GM21786 (cell line): Measurements from ENCODE around the gene SLC3A2.
"Not testable (repeated sequence)": the region's sequence is repeated elsewhere in the genome, so short reads cannot be mapped to it uniquely, and the experiment has no call there.

Source experiments
- ATAC-seq: cut with Tn5 transposase; IDR thresholded peaks from one replicate; pipeline ENCODE4 v1.9.1; 2021; ENCODE audit not compliant: unreplicated experiment

SLC3A2 gene

DNA sequence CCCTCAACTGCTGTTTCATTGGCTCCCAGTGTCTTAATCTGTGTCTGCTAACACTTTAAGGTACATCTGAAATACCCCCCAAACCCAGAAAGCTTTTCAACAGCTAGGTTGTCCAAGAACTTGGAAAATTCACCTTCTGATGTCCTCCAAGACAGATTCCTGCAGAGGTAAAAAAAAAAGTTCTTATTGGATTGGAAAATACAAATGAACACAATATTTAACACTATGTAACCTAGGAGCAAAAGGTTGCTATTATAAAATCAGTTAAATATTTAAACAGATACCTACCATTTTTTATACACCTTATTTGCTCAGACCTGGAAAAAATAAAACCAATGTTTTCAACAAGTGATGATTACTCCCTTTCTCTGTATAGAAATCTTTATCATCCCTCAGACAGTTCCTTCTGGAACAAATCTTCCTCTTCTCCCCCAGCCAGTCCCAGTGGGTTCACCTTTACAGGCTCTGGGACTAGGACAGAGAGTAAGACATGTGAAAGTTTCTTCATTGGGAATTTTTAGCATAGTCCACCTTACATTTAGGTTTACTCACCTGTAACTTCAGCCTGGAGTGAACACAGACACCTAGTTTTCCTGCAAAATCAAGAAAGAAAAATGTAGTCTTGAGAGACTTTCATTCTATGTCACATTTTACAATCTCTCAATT lies 28.0 kb upstream of the SLC3A2 start:
- ATAC-seq: no peak

DNA sequence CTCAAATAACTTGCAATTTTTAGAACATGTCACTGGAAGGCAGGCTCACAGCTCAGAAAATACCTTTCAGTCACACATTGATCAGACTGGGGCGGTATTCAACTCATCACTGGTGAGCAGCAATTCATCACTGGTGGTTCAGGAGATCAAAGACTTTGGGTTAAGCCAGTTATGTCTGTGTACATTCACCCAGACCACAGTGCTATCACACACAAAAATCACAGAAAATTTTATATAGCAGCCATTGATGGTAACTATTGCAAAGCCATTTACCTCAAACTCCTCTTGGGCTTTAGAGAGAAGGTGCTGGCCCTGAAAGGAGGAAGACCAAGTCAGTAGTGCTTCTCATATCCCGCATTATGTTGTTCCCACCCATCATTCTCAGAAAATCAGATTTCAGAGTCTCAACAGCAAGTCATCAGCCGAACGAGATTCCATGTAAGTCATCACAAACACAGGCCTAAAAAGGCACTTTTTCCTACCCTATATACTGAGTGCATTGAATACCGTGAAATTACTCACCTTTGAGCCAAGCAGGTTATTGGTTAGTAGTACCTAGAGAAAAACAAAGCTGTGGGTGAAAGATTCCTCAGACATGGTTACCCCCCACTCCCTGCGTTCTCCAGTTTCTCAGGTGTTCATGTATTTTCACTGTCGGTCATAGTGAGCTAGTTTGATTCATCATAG lies 27.3 kb upstream of the SLC3A2 start:
- no peak for ATAC-seq

DNA sequence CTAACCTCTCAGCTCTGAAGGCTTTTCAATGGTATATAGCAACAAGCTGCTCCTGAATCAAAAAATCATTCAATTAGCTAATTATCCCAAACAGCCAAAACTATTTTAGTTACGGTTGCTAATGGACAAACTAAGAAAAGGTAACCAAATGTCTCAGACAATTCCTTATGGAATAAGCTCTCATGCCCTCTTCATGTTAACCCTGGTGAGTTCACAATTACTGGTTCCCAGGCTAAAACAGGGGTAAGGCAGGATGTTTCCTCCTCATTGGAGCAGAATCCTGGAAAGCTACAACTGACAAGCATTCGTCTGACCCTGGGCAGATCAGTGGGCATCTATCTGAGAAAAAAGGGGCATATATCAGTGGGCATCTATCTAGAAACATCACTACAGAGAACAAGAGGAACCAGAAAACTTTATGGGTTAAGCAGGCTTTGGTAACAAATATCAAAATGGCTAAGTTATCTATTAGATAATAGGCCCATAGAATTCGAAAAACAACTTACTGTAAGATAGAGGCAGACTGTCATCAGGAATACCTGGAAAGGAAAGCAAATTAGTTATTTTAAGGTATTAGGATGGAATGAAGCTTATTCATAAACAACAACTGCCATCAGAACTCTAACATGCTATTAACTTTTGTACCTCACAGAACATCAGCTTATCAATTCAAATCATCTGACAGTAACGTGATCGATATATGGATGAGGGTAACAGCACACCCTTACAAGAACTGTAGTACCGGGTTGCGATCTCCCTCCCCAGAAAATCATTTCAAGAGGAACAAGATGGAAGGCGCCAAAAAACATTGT lies 26.5 kb upstream of the SLC3A2 start:
- ATAC-seq: no peak

DNA sequence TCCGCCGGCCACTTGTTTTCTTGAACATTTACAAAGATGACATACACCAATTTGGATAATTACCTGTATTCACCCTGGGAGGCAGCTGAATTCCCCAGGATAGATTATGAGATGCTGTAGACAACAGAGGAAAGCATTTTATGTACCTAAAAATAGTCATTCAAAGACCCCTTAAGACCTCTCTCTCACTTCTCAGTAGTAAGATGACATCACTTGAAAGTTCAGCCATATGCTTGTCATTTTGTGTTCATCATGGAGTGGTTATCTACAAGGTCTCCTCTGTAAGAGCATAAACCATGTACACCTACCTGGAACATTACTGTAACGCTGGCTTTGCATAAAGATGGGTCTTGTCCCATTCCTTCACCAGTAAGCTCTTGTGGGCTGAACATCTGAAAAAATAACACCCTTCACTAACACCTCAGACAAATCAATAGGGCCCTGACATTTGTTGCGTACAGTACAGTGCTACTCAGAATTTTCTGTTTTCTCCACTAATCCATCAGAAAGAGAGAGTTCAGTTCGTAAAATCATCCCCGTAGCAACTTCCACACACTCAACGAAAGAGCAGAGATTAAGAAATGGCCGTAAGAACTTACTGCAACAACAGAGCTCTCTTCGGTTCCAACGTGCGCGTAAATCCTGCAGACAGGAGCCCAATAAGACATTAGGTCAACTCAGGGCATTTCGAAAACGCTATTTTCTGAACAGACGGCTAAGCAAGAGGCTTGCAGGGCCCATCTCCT lies 25.7 kb upstream of the SLC3A2 start:
- ATAC-seq: no peak

DNA sequence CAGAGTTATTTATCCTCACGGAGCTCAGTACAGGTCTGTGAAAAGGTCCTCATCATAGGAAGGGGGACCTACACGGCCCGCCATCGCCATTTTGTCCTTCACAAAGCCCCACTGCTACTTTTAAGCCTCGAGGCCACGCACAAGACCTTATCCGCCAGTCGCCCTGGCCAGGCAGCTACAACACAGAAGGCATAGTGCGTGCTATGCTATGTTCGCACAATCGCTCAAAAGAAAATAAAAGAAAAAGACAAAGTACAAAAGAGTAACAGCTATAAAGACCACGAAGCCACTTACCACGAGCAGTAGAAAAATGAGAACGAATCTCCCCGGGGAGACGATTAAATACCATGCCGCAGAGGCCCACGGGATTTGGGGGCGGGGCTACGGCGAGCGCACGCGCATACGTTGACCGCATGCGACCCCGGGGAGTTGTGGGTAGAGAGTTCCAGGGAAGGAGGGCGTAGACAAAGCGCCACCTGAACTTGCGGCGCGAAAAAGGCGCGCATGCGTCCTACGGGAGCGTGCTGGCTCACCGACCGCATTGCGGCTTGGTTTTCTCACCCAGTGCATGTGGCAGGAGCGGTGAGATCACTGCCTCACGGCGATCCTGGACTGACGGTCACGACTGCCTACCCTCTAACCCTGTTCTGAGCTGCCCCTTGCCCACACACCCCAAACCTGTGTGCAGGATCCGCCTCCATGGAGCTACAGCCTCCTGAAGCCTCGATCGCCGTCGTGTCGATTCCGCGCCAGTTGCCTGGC lies 24.9 kb upstream of the SLC3A2 start:
- ATAC-seq: peak; percentile 81

DNA sequence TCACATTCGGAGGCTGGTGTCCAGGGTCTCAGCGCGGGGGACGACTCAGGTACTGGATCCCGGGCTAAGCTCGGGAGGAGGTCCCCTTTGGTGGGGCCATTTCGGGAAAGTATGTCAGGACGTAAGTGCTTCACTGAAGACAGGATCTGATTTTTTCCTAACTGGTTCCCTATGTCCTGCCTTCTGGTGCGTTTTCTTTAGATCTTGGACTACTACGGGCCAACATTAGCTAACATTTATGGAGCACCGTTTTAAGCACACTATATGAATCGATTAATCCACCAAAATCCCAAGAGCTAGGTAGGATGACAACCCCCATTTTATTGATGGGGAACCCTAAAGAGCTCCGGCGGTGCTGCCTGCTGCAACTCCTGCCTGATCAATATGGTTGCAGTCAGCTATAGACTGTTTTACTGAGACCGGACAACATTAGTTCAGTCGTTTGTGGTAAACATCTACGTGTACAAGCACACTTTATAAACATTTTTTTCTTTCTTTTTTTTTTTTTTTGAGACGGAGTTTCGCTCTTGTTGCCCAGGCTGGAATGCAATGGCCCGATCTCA lies 24.3 kb upstream of the SLC3A2 start:
- ATAC-seq: no peak

DNA sequence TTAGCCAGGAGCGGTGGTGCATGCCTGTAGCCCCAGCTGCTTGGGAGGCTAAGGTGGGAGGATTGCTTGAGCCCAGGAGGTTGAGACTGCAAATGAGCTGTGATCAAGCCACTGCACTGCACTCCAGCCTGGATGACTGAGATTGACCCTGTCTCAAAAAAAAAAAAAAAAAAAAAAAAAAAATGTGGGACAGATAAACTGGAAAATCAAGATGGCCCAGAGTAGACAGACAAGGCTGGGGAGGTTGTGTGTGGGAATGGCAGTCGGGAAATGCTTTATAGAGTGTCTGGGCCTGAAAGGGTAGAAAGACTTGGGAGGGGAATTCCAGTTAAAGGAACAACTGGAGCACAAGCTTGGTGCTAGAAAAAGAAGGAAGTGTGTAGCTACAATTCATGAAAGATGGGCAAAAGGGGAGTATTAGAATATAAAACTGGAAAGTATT lies 23.1 kb upstream of the SLC3A2 start:
- ATAC-seq: no peak

DNA sequence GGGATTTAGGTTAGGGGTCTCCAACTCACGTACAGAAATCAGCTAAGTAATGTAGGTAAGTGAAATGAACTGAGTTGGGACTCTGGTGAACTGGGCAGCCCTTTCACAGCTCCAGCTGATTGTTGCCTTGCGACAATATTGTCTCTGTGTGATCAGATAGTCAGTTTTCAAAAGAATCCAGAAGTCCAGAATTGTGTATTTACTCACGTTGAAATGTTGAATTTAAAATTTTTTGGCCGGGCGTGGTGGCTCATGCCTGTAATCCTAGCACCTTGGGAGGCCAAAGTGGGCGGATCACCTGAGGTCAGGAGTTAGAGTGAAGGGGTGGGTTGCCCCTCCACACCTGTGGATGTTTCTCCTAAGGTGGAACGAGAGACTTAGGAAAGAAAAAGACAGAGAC lies 22.5 kb upstream of the SLC3A2 start:
- ATAC-seq: no peak

DNA sequence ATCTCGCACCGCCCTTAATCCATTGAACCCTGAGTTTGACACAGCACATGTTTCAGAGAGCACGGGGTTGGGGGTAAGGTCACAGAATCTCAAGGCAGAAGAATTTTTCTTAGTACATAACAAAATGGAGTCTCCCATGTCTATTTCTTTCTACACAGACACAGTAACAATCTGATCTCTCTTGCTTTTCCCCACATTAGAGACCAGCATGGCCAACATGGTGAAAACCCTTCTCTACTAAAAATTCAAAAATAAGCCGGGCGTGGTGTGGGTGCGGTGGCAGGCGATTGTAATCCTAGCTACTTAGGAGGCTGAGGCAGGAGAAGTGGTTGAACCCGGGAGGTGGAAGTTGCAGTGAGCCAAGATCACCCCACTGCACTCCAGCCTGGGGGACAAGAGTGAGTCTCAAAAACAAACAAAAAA lies 21.4 kb upstream of the SLC3A2 start:
- ATAC-seq: not testable (repeated sequence)

DNA sequence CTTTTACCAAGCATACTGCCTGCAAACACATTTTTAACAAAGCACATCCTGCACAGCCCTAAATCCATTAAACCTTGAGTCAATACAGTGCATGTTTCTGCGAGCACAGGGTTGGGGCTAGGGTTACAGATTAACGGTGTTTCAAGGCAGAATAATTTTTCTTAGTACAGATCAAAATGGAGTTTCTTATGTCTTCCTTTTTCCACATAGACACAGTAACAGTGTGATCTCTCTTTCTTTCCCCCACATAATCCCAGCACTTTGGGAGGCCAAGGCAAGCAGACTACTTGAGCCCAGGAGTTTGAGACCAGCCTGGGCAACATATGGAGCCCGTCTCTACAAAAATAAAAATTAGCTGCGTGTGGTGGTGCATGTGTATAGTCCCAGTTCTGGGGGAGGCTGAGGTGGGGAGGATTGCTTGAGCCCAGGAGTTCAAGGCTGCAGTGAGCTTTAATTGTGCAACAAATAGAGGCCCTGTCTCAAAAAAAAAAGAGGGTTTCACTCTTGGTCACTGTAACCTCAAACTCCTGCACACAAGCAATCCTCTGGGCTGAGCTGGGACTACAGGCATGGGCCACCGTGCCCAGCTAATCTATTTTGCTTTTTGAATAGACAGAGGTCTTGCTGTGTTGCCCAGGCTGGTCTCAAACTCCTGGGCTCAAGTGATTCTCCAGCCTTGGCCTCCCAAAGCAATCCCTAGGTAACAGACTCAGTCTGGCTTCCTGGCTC lies 19.7 kb upstream of the SLC3A2 start:
- peak; percentile 42 for ATAC-seq

DNA sequence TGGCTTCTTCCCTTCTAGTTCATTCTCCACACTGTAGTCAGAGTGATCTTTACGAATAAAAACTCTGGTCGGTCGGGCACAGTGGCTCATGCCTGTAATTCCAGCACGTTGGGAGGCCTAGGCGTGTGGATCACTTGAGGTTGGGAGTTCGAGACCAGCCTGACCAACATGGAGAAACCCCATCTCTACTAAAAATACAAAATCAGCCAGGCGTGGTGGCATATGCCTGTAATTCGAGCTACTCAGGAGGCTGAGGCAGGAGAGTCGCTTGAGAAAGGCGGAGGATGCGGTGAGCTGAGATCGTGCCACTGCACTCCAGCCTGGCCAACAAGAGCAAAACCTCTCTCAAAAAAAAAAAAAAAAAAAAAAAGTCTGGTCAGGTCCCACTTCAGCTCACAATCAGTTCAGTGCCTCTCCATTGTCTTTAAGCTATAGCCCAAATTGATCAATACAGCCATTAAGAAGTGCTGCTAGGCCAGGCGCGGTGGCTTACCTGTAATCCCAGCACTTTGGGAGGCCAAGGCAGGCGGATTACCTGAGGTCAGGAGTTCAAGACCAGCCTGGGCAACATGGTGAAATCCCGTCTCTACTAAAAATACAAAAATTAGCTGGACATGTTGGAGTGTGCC lies 19.0 kb upstream of the SLC3A2 start:
- ATAC-seq: not testable (repeated sequence)

DNA sequence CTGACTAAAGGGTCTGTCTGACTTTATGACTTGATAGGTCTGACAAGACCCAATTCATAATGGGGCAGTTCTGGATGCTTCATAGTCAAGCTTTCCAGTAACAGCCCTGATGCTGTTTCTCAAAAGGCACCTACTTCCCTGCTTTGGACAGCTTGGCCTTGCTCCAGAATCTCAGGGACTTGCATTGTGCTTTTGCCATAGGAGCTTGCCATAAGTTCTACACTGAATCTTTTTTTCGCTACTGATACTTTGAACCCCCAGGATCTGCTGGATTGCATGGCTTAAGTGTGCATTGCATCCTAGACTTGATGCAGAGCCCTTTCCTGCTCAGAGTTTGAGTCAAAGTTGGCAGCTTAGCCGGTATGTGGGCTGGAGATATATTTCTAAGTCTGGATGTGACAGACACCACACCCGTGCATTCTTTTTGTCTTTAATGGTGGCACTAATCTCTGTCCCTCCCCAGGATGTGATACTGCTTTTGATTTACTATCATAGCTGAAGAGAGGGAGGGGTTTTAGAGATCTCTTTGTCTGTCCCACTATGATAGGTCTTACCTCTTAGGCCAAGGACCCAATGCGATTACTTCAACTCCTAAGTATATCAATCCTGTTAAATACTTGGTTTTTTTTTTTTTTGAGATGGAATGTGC lies 16.9 kb upstream of the SLC3A2 start:
- no peak for ATAC-seq

DNA sequence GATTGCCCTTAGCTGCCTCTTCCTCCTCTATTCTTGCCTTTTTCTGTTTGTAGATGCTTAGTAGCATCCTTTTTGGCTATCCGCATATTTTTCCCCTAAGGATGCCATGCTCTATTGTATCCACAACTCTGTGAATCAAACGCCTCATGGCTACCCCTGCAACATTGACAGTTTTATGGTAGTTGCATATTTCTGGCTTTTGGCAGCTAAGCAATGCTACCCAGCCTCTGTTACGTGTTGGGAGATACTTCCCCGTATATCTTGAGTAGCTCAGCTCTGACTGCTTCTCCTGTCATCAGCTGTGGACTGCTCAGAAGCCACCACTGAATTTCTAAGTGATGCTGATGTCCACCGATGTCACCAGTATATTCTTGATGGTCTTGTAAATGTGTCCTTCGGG lies 15.1 kb upstream of the SLC3A2 start:
- ATAC-seq: no peak

DNA sequence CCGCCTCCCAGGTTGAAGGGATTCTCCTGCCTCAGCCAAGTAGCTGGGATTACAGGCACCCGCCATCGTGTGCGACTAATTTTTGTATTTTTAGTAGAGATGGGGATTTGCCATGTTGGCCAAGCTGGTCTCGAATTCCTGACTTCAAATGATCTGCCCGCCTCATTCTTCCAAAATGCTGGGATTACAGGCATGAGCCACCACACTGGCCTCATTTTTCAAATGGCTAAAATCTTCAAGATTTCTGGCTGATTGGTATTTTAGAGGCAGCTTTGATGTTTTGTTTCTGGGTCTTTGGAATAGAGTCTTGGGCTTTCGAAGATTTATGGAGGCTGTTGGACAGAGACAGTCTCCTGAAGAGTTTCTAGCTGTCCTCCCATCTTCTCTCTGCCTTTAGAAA lies 5.8 kb upstream of the SLC3A2 start:
- ATAC-seq: no peak

DNA sequence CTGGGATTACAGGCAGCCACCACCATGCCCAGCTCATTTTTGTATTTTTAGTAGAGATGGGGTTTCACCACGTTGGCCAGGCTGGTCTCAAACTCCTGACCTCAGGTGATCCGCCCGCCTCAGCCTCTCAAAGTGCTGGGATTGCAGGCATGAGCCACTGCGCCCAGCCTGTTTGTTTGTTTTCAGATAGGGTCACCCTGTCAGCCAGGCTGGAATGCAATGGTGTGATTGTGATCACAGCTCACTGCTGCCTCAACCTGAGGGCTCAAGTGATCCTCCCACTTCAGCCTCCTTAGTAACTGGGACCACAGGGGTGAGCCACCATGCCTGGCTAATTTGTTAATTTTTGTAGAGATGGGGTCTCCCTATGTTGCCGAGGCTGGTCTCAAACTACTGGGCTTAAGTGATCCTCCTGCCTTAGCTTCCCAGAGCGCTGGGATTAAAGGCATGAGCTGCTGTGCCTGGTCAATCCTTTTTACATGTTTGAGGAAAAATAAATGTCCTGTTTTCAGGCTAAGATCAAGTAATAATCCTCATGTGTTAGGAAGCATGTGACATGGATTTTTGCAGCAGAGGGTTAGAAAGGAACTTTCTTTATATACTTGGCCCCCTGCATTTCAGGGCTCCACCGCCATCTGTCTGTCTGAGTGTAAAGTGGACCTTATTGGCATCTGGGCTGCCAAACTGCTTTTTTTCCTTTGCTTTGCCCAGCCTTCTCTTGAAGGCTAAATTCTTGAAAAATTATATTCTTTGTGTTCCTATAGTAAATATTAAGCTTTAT lies 4.8 kb upstream of the SLC3A2 start:
- ATAC-seq: no peak

DNA sequence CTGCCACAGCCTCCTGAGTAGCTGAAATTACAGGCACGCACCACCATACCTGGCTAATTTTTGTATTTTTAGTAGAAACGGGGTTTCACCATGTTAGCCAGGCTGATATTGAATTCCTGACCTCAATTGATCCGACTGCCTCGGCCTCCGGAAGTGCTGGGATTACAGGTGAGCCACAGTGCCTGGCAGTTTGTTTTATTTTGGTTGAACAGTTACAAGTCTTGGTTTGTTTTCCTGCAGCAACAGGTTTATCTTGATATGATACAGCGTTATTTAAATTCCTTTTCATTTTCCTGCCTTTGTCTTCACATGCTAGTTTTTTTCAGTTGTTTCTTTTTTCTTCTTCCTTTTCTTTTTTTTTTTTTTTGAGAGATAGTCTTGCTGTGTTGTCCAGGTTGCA lies 4.0 kb upstream of the SLC3A2 start:
- no peak for ATAC-seq

DNA sequence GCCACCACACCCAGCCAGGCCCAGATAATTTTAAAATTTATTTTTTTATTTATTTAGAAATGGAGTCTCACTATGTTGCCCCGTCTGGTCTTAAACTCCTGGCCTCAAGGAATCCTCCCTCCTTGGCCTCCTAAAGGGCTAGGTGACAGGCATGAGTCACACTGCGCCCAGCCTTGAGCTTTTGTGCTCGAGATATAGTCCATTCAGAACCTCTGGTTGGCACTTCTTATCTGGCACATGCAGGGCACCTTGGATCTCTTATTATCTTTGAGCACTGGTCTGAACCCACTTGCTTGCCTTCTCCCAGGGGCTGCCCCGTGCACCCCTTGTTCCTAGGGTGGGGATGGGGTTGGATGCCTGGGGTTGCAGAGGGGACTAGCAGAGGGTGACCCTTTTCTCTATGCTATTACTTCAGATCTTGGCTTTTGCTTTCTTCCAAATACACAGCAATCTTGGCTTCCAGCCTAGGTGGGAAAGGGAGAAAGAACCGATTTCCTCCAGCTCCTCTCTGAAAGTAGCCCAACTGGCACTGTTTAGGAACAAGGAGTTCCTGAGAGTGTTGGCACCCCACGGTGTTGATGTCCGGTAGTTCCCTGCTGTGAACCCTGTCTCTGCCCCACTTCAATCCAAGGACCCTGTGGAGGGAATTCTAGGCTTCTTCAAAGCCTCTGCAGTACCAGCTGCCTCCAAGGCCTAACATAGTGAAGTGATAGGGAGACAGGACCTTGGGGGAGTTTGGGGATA lies 1.3 kb upstream of the SLC3A2 start:
- ATAC-seq: no peak
